Right atrium auricular region (tissue), 2 donors: ENCODE measurements around the gene ZNF253. TPM values are rescaled to one million over a fixed set of nuclear protein-coding genes. Genes with fewer than 3 reads are reported as not detected.
"Not testable (repeated sequence)": the region's sequence is repeated elsewhere in the genome, so short reads cannot be mapped to it uniquely, and the experiment has no call there.

ENCODE experiments used
- DNase-seq: peaks from one replicate; pipeline ENCODE4 v3.0.0-alpha.2; 2019; ENCODE audit warnings: low spot score
- H3K27ac ChIP-seq, 2 donors: fragments of 200-600 bp; sonication (generic); 1 replicate in 1 of 2; 2 replicates in 1 of 2; pipeline ENCODE4 v1.5.1; 2016 to 2019
- H3K27me3 ChIP-seq, 2 donors: fragments of 200-600 bp; sonication (generic); one replicate each; pipeline versions ENCODE4 v1.5.1 to v1.6.0; 2017 to 2019
- H3K36me3 ChIP-seq: fragments of 200-600 bp; sonication (generic); one replicate; pipeline ENCODE4 v1.5.1; 2016
- H3K4me1 ChIP-seq, 2 donors: fragments of 200-600 bp; sonication (generic); one replicate each; pipeline versions ENCODE4 v1.5.1 to v1.6.0; 2017 to 2019
- H3K4me3 ChIP-seq, 2 donors: fragments of 200-600 bp; sonication (generic); 1 replicate in 1 of 2; 2 replicates in 1 of 2; pipeline ENCODE4 v1.5.1; 2017 to 2019; ENCODE audit warnings: mild to moderate bottlenecking in 1 of 2, moderate library complexity in 1 of 2
- H3K9me3 ChIP-seq, 2 donors: fragments of 200-600 bp; sonication (generic); one replicate each; pipeline ENCODE4 v1.5.1; 2019
- CTCF ChIP-seq, 2 donors: fragments of 200-600 bp; sonication (generic); IDR thresholded peaks; one replicate each; pipeline ENCODE4 v1.5.1; 2019; ENCODE audit warnings: antibody characterized with exemption in 2 of 2
- total RNA-seq, 2 donors: library from RNA; depleted of rRNA; stranded (reverse); fragments of >200 nt; gene quantifications; one replicate each; pipeline ENCODE4 v1.1.0, GENCODE V29; 2016

The ZNF253 gene
- 1 to 10 TPM; 5.0 to 6.6 TPM for total RNA-seq

GRCh38 chr19:19865750-19866610 is at the start of gene ZNF253:
TSS of gene ZNF253 (plus strand) at chr19:19865882. CDS start at chr19:19865997, 115 bp downstream.
- no peak for TF ChIP-seq CTCF (IDR thresholded peaks at IDR 0.05)
- Histone ChIP-seq H3K27me3 (no peaks in the 10 kb centered on the region), H3K4me3 (peak within 1 kb of the TSS; percentile 78 to 82), H3K9me3 (no peaks in the 10 kb centered on the region), H3K4me1 (peaks cover 0 to 24% of the 10 kb centered on the region in 2 donors), H3K27ac (peak within 1 kb of the TSS; percentile 92 to 93), H3K36me3 (no peaks in the 10 kb centered on the region)
- DNase-seq: peak; percentile 99

- Histone ChIP-seq H3K27me3 (no peaks in the 10 kb centered on the region), H3K9me3 (no peaks in the 10 kb centered on the region), H3K36me3 (no peaks in the 10 kb centered on the region), H3K4me3 (no peak overlapping the region), H3K27ac (no peak overlapping the region), H3K4me1 (peaks cover 0 to 22% of the 10 kb centered on the region in 2 donors)
- no peak for TF ChIP-seq CTCF (IDR thresholded peaks at IDR 0.05)
- DNase-seq: no peak
Observed at GRCh38 chr19:19816679-19817078, 49.0 kb upstream of the ZNF253 start.

- no peak overlapping the region for H3K4me3 ChIP-seq
- DNase-seq: no peak
- H3K27me3 ChIP-seq: no peaks in the 10 kb centered on the region
- H3K9me3 ChIP-seq: no peaks in the 10 kb centered on the region
- H3K27ac ChIP-seq: no peak overlapping the region
- H3K36me3 ChIP-seq: no peaks in the 10 kb centered on the region
- no peak for TF ChIP-seq CTCF (IDR thresholded peaks at IDR 0.05)
- peaks cover 0 to 15% of the 10 kb centered on the region in 2 donors for H3K4me1 ChIP-seq
Observed at GRCh38 chr19:19817357-19817756, 48.3 kb upstream of the ZNF253 start.

- H3K27me3 ChIP-seq: no peaks in the 10 kb centered on the region
- H3K4me3 ChIP-seq: peak overlapping the region; percentile 76 to 83
- peaks cover 0 to 2% of the 10 kb centered on the region in 2 donors for H3K9me3 ChIP-seq
- peak overlapping the region; percentile 88 to 97 for H3K27ac ChIP-seq
- DNase-seq: no peak
- no peaks in the 10 kb centered on the region for H3K36me3 ChIP-seq
- peaks cover 0 to 13% of the 10 kb centered on the region in 2 donors for H3K4me1 ChIP-seq
- no peak for TF ChIP-seq CTCF (IDR thresholded peaks at IDR 0.05)
Observed at GRCh38 chr19:19820774-19821320, 44.8 kb upstream of the ZNF253 start.

GRCh38 chr19:19821366-19821951 is 44.2 kb upstream of the ZNF253 start, which contains the start of gene ZNF506:
TSS of gene ZNF506 (minus strand) at chr19:19821750. CDS start at chr19:19821603, 147 bp downstream.
- Histone ChIP-seq H3K27me3 (no peaks in the 10 kb centered on the region), H3K4me3 (peak within 1 kb of the TSS; percentile 76 to 83), H3K9me3 (peaks cover 0 to 9% of the 10 kb centered on the region in 2 donors), H3K36me3 (no peaks in the 10 kb centered on the region), H3K27ac (peak within 1 kb of the TSS; percentile 88 to 97), H3K4me1 (peaks cover 0 to 13% of the 10 kb centered on the region in 2 donors)
- no peak for TF ChIP-seq CTCF (IDR thresholded peaks at IDR 0.05)
- DNase-seq: peak; percentile 100

GRCh38 chr19:19821976-19822375 is 43.7 kb upstream of the ZNF253 start:
- Histone ChIP-seq H3K27ac (peak overlapping the region; percentile 88 to 97), H3K4me1 (peaks cover 0 to 13% of the 10 kb centered on the region in 2 donors), H3K4me3 (peak overlapping the region; percentile 76 to 83)
- H3K36me3 ChIP-seq, H3K27me3 ChIP-seq, H3K9me3 ChIP-seq: not testable (repeated sequence)
- peak; percentile 64 for DNase-seq
